Stomach (tissue), 9 donors: Measurements from ENCODE around the gene ZNF547. TPM values are rescaled to one million over a fixed set of nuclear protein-coding genes. Genes with fewer than 3 reads are reported as not detected.
A peak's percentile ranks its signal among the peaks of the same experiment; 100 is the strongest.

Source experiments
- DNase-seq, 2 donors: peaks; one replicate each; pipeline versions ENCODE4 v3.0.0 to v3.0.0-alpha.2; 2013 to 2019
- H3K27ac ChIP-seq, 5 donors: fragments of 200-600 bp in 4 of 5; sonication (generic) in 4 of 5; one replicate each; pipeline ENCODE4 v1.5.1; 2013 to 2019; ENCODE audit warnings: mild to moderate bottlenecking in 1 of 5, moderate library complexity in 1 of 5
- H3K27me3 ChIP-seq, 3 donors: fragments of 200-600 bp; sonication (generic); one replicate each; pipeline ENCODE4 v1.5.1; 2017 to 2019; ENCODE audit warnings: mixed run types in 1 of 3
- H3K36me3 ChIP-seq, 4 donors: fragments of 200-600 bp; sonication (generic); 1 replicate in 3 of 4; 2 replicates in 1 of 4; pipeline ENCODE4 v1.5.1; 2016 to 2019
- H3K4me1 ChIP-seq, 4 donors: fragments of 200-600 bp; sonication (generic); one replicate each; pipeline ENCODE4 v1.5.1; 2016 to 2019
- H3K4me3 ChIP-seq, 4 donors: fragments of 200-600 bp; sonication (generic) in 3 of 4; one replicate each; pipeline ENCODE4 v1.5.1; 2016 to 2019; ENCODE audit warnings: mild to moderate bottlenecking in 1 of 4
- H3K9me3 ChIP-seq, 4 donors: fragments of 200-600 bp; sonication (generic); one replicate each; pipeline ENCODE4 v1.5.1; 2016 to 2019
- CTCF ChIP-seq, 7 experiments: fragments of 450-650 bp in 4 of 7; fragments of 200-600 bp in 3 of 7; sonication (generic) in 3 of 7; IDR thresholded peaks; one replicate each; pipeline ENCODE4 v1.5.1; 2016 to 2019; ENCODE audit warnings: antibody characterized with exemption in 7 of 7, control low read depth in 2 of 7, mild to moderate bottlenecking in 1 of 7
- EP300 ChIP-seq: sonication (generic); formaldehyde crosslinking; IDR thresholded peaks from one replicate; pipeline ENCODE4 v1.6.1; 2017; ENCODE audit warnings: antibody characterized with exemption
- POLR2A ChIP-seq, 4 donors: fragments of 450-650 bp; IDR thresholded peaks; one replicate each; pipeline ENCODE4 v1.6.1; 2016; ENCODE audit warnings: antibody characterized with exemption in 4 of 4, control low read depth in 2 of 4, mild to moderate bottlenecking in 1 of 4, moderate library complexity in 1 of 4
- POLR2AphosphoS5 ChIP-seq, 3 donors: sonication (generic); formaldehyde crosslinking; IDR thresholded peaks; one replicate each; pipeline ENCODE4 v1.6.1; 2016; ENCODE audit warnings: antibody characterized with exemption in 3 of 3
- WGBS, 5 donors: extraction: QIAGEN DNeasy Blood & Tissue Kit in 3 of 5; methylation state at CpG; one replicate each; pipeline versions ENCODE4 v1.1.5 to v1.1.7; 2013 to 2018; 5-methylcytosine and 5-hydroxymethylcytosine counted together
- intact Hi-C: fragments of 100-400 bp; cut with DNase I; formaldehyde crosslinking; loops from one replicate; pipeline ENCODE4 v1.15.1; 2023; ENCODE audit warnings: low total_unique reads
- polyA plus RNA-seq, 3 donors: library from polyadenylated mRNA; stranded (reverse); fragments of 200-250 nt; gene quantifications; one replicate each; pipeline ENCODE4 v1.2.3, GENCODE V29; 2013
- total RNA-seq, 5 donors: library from RNA; depleted of rRNA; stranded (reverse); fragments of >200 nt; gene quantifications; one replicate each; pipeline versions ENCODE4 v1.1.0 to v1.2.3, GENCODE V29; 2014 to 2016
- donor health status: healthy with polysubstance abuse.
- donor health status: Bipolar disorder and iron deficiency.
- donor health status: healthy.

The ZNF547 gene
- total and polyA plus RNA-seq, 8 donors: under 0.01 to 3.0 (median 1.7) TPM; not detected in 2

- intact Hi-C loops: no loop called here
- Histone ChIP-seq H3K36me3 (peaks cover 38 to 83% (median 65%) of the 10 kb centered on the region in 4 donors), H3K27me3 (no peaks in the 10 kb centered on the region), H3K9me3 (peaks cover 24 to 97% (median 89%) of the 10 kb centered on the region in 4 donors), H3K4me3 (no peak overlapping the region), H3K4me1 (peaks cover under 1 to 14% (median 10%) of the 10 kb centered on the region in 4 donors), H3K27ac (no peak overlapping the region)
- TF ChIP-seq POLR2A (IDR thresholded peaks at IDR 0.05) (no peak), POLR2AphosphoS5 (IDR thresholded peaks at IDR 0.05) (no peak), EP300 (no peak), CTCF (IDR thresholded peaks at IDR 0.05) (no peak)
- DNase-seq: no peak
- 95 to 100% (median 97%) methylated on average over 5 of the region's 5 CpGs for WGBS, 5 donors
Observed at GRCh38 chr19:57357406-57357805, 5.9 kb upstream of the ZNF547 start.

- no peak overlapping the region for H3K4me3 ChIP-seq
- peaks cover 4 to 16% (median 10%) of the 10 kb centered on the region in 4 donors for H3K4me1 ChIP-seq
- intact Hi-C loops: no loop called here
- no peaks in the 10 kb centered on the region for H3K27me3 ChIP-seq
- H3K9me3 ChIP-seq: peaks cover 26 to 84% (median 75%) of the 10 kb centered on the region in 4 donors
- TF ChIP-seq POLR2AphosphoS5 (IDR thresholded peaks at IDR 0.05) (no peak), POLR2A (IDR thresholded peaks at IDR 0.05) (no peak), EP300 (no peak), CTCF (IDR thresholded peaks at IDR 0.05) (no peak)
- H3K36me3 ChIP-seq: peaks cover 34 to 65% (median 49%) of the 10 kb centered on the region in 4 donors
- H3K27ac ChIP-seq: no peak overlapping the region
- no peak for DNase-seq
Observed at GRCh38 chr19:57359300-57359699, 4.1 kb upstream of the ZNF547 start.

- Histone ChIP-seq H3K36me3 (peaks cover 4 to 39% (median 20%) of the 10 kb centered on the region in 4 donors), H3K4me1 (peaks cover 4 to 20% (median 14%) of the 10 kb centered on the region in 4 donors), H3K4me3 (peak overlapping the region; percentile 82 to 86 (median 83)), H3K27ac (peak overlapping the region in 4 of 5 donors; percentile 95 to 98 (median 96)), H3K9me3 (peaks cover 17 to 72% (median 54%) of the 10 kb centered on the region in 4 donors), H3K27me3 (no peaks in the 10 kb centered on the region)
- 65 to 79% (median 69%) methylated on average over 2 of the region's 2 CpGs for WGBS, 5 donors
- no peak for DNase-seq
- intact Hi-C loops: no loop called here
- no peak for TF ChIP-seq CTCF (IDR thresholded peaks at IDR 0.05)
- TF ChIP-seq POLR2A (IDR thresholded peaks at IDR 0.05): no peak
- TF ChIP-seq POLR2AphosphoS5 (IDR thresholded peaks at IDR 0.05): no peak
- no peak for TF ChIP-seq EP300
Observed at GRCh38 chr19:57362419-57362818, 932 bp upstream of the ZNF547 start.

- peaks cover 4 to 20% (median 14%) of the 10 kb centered on the region in 4 donors for H3K4me1 ChIP-seq
- H3K36me3 ChIP-seq: peaks cover 0 to 36% (median 12%) of the 10 kb centered on the region in 4 donors
- peak overlapping the region; percentile 82 to 86 (median 83) for H3K4me3 ChIP-seq
- H3K27me3 ChIP-seq: no peaks in the 10 kb centered on the region
- H3K27ac ChIP-seq: peak overlapping the region; percentile 92 to 98 (median 96)
- TF ChIP-seq CTCF (IDR thresholded peaks at IDR 0.05) (no peak), POLR2A (IDR thresholded peaks at IDR 0.05) (no peak), POLR2AphosphoS5 (IDR thresholded peaks at IDR 0.05) (no peak), EP300 (no peak)
- 0 to 6% (median 1%) methylated on average over 3 to 16 of the region's 18 CpGs for WGBS, 5 donors
- H3K9me3 ChIP-seq: peaks cover 8 to 67% (median 48%) of the 10 kb centered on the region in 4 donors
- peak in 1 of 2 donors; percentile 57 for DNase-seq
- intact Hi-C loops: no loop called here
Observed at GRCh38 chr19:57363688-57364181, 384 bp downstream of the ZNF547 start.
